ENCODE results near the gene CCDC24.

Gene CCDC24

GRCh38 chr1:43953361-43953760 lies 38.0 kb upstream of the CCDC24 start:
- TF ChIP-seq CTCF (IDR thresholded peaks at IDR 0.05; ENCODE audit: low read depth, low read length, missing control alignments), result no peak
- in situ Hi-C loops (cut with HindIII; ENCODE audit: low pct_ligation_motif_present, low sequenced_read_pairs), result no loop called here

GRCh38 chr1:43954036-43954435 lies 37.4 kb upstream of the CCDC24 start:
- DNase-seq, result no peak
- H3K4me3 ChIP-seq (ENCODE audit: low read depth, low read length), result no peak overlapping the region
- no peak overlapping the region for H3K27ac ChIP-seq
- no peak for TF ChIP-seq CTCF (IDR thresholded peaks at IDR 0.05; ENCODE audit: low read depth, low read length, missing control alignments)
- H3K27me3 ChIP-seq (replicated peaks), result no peaks in the 10 kb centered on the region
- peaks cover 22% of the 10 kb centered on the region for H3K36me3 ChIP-seq (replicated peaks)
- in situ Hi-C loops (cut with HindIII; ENCODE audit: low pct_ligation_motif_present, low sequenced_read_pairs), result no loop called here

More at GRCh38 chr1:43953361-43953760, 38.0 kb upstream of the CCDC24 start:
- no peak overlapping the region for H3K27ac ChIP-seq
- peaks cover 18% of the 10 kb centered on the region for H3K36me3 ChIP-seq (replicated peaks)
- H3K27me3 ChIP-seq (replicated peaks), result no peaks in the 10 kb centered on the region
- H3K4me3 ChIP-seq (ENCODE audit: low read depth, low read length), result no peak overlapping the region
- no peak for DNase-seq

- Histone ChIP-seq H3K27me3 (replicated peaks) (no peaks in the 10 kb centered on the region), H3K36me3 (replicated peaks) (peaks cover 23% of the 10 kb centered on the region), H3K27ac (no peak overlapping the region), H3K4me3 (ENCODE audit: low read depth, low read length) (no peak overlapping the region)
- in situ Hi-C loops (cut with HindIII; ENCODE audit: low pct_ligation_motif_present, low sequenced_read_pairs), result no loop called here
- no peak for TF ChIP-seq CTCF (IDR thresholded peaks at IDR 0.05; ENCODE audit: low read depth, low read length, missing control alignments)
- no peak for DNase-seq
These were observed 35.2 kb upstream of the CCDC24 start for GRCh38 chr1:43956234-43956633.

- in situ Hi-C loops (cut with HindIII; ENCODE audit: low pct_ligation_motif_present, low sequenced_read_pairs), result no loop called here
- no peak overlapping the region for H3K27ac ChIP-seq
- no peak for DNase-seq
- no peaks in the 10 kb centered on the region for H3K27me3 ChIP-seq (replicated peaks)
- TF ChIP-seq CTCF (IDR thresholded peaks at IDR 0.05; ENCODE audit: low read depth, low read length, missing control alignments), result no peak
- no peak overlapping the region for H3K4me3 ChIP-seq (ENCODE audit: low read depth, low read length)
- peaks cover 25% of the 10 kb centered on the region for H3K36me3 ChIP-seq (replicated peaks)
These were observed 33.9 kb upstream of the CCDC24 start for GRCh38 chr1:43957407-43958040.

- H3K36me3 ChIP-seq (replicated peaks), result peaks cover 26% of the 10 kb centered on the region
- no peak for DNase-seq
- no peak overlapping the region for H3K4me3 ChIP-seq (ENCODE audit: low read depth, low read length)
- in situ Hi-C loops (cut with HindIII; ENCODE audit: low pct_ligation_motif_present, low sequenced_read_pairs), result no loop called here
- no peak for TF ChIP-seq CTCF (IDR thresholded peaks at IDR 0.05; ENCODE audit: low read depth, low read length, missing control alignments)
- H3K27me3 ChIP-seq (replicated peaks), result no peaks in the 10 kb centered on the region
- H3K27ac ChIP-seq, result no peak overlapping the region
These were observed 32.8 kb upstream of the CCDC24 start for GRCh38 chr1:43958351-43959255.
